Peyer's patch (tissue), 4 donors: ENCODE results near the gene TCF3.

Source experiments
- CTCF ChIP-seq, 6 experiments: fragments of 450-650 bp in 4 of 6; fragments of 200-600 bp in 2 of 6; sonication (generic) in 1 of 6; IDR thresholded peaks; one replicate each; pipeline ENCODE4 v1.5.1; 2017 to 2019; ENCODE audit warnings: antibody characterized with exemption in 6 of 6, mild to moderate bottlenecking in 3 of 6, moderate library complexity in 1 of 6
- POLR2A ChIP-seq, 2 donors: fragments of 450-650 bp; IDR thresholded peaks; one replicate each; pipeline ENCODE4 v1.5.1; 2017; ENCODE audit warnings: antibody characterized with exemption in 2 of 2, mild to moderate bottlenecking in 2 of 2, moderate library complexity in 2 of 2

GRCh38 chr19:1567116-1567847 lies 85.1 kb downstream of the TCF3 start:
- no peak for TF ChIP-seq CTCF (IDR thresholded peaks at IDR 0.05)
- no peak for TF ChIP-seq POLR2A (IDR thresholded peaks at IDR 0.05)
